Dermis microvascular lymphatic vessel endothelial cell (primary cell): Measurements from ENCODE around the gene LFNG. TPM values are rescaled to one million over a fixed set of nuclear protein-coding genes. Genes with fewer than 3 reads are reported as not detected.
"Not testable (repeated sequence)": the region's sequence is repeated elsewhere in the genome, so short reads cannot be mapped to it uniquely, and the experiment has no call there.

Experiments
- DNase-seq, 2 donors: peaks; one replicate each; pipeline versions ENCODE4 v3.0.0 to v3.0.0-alpha.2; 2010; ENCODE audit warnings: low read depth in 2 of 2
- total RNA-seq: library from RNA; depleted of rRNA; stranded (reverse); fragments of >200 nt; gene quantifications from 2 replicates; pipeline ENCODE4 v1.2.1, GENCODE V29; 2014

LFNG gene
- total RNA-seq, 1 donor from 2014 or later = 19.5 TPM

- no peak for DNase-seq
Observed at GRCh38 chr7:2528481-2529095, 9.0 kb downstream of the LFNG start.

- peak in 1 of 2 donors; percentile 60 for DNase-seq
Observed at GRCh38 chr7:2529161-2530070, 9.8 kb downstream of the LFNG start.

GRCh38 chr7:2530071-2530987, 10.8 kb downstream of the LFNG start:
- DNase-seq = no peak

DNA sequence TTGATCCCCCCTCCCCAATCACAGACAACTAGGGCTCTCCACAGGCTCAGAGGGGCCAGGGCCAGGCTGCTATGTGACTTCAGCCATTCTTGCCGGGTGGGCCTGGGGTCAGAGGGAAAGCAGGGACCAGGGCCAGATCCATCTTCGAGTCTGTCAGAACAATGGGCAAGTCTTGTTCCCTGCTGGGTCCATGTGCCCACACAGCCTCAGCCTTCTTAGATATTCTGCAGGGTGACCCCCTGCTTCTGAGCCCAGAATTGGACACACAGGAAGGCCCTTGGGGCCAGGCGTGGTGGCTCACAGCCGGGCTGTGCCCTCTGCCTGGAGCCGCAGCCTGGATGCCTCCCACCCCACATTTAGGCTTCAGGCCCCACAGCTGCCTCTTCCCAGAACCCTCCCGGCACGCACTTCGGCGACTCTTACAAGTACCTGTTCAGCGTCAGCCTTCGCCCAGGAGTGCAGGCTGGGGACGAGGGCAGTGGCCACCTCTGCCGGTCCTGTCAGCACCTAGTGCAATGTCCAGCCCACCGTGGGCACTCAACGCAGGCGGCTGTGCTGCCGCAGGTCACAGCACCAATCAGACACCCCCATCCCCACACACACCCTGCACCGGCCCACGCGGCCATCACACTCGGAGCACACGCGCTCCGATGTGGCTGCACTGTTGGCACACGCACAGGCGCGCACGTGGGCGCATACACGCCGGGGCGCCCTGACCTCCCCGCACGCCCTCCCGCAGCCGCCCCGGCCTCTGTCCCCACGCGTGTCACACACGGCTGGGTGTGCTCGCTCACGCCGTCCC, 11.6 kb downstream of the LFNG start:
- DNase-seq = not testable (repeated sequence)

DNA sequence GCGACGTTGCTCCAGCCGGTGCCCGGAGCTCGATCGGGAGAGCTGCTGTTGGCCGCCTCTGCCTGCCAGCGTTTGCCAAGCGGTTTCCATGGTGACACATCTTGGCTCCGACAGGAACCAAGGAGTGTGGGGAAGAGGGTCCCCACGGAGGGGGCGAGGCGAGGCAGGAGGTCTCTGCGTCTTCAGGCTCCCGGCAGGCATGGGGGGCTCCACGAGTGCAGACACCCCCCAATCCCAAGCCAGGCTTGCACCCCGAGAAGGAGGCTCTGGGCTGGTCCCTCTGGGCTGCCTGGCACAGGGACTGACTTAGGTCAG, 12.2 kb downstream of the LFNG start:
- DNase-seq = not testable (repeated sequence)

DNA sequence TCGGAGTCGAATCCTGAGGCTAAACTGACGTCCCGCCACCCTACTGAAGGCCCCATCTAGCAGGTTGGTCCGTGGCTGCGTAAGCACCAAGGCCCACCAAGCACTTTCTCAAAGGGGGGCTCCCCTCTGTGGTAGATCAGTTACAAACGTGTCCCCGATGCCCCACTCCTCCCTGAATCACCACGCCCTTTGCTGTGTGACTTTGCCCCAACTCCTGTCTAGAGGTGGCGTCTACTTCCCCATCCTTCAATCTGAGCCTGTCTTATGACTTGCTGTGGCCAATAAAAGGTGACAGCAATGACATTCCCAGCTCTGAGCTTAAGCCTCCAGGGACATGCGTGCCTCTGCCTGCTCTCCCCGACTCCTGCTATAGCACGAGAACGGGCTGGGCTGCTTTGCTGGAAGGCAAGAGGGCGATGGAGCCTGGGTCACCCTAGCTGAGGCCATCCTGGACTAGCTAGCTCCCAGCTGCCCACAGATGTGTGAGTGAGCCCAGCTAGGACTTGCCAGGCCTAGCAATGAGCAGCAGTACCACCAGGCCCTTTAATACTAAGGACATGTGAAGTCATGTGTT, 12.7 kb downstream of the LFNG start:
- not testable (repeated sequence) for DNase-seq

DNA sequence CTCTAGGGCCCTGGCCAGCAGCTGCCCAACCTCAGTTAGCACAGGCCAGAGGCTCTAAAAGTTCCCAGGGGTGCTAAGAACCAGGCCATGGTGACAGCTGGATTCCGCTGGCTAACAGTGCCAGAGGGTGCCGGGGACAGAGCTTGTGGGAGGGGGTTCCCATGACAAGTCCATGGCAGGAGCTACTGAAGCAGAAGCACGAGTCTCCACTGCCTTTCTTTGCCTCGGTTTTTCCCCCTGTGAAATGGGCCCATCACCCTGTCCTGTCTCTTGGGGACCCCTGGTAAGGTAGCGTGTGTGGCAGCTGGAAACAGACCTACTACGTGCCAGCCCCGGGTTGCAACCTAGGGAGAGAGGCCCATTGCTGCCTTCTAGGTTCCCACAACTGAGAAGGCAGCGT, 13.2 kb downstream of the LFNG start:
- DNase-seq = not testable (repeated sequence)

- not testable (repeated sequence) for DNase-seq
Observed at GRCh38 chr7:2533566-2533965, 14.0 kb downstream of the LFNG start.

- not testable (repeated sequence) for DNase-seq
Observed at GRCh38 chr7:2534214-2534613, 14.6 kb downstream of the LFNG start.

GRCh38 chr7:2535872-2536627, 16.5 kb downstream of the LFNG start:
- DNase-seq = not testable (repeated sequence)

DNA sequence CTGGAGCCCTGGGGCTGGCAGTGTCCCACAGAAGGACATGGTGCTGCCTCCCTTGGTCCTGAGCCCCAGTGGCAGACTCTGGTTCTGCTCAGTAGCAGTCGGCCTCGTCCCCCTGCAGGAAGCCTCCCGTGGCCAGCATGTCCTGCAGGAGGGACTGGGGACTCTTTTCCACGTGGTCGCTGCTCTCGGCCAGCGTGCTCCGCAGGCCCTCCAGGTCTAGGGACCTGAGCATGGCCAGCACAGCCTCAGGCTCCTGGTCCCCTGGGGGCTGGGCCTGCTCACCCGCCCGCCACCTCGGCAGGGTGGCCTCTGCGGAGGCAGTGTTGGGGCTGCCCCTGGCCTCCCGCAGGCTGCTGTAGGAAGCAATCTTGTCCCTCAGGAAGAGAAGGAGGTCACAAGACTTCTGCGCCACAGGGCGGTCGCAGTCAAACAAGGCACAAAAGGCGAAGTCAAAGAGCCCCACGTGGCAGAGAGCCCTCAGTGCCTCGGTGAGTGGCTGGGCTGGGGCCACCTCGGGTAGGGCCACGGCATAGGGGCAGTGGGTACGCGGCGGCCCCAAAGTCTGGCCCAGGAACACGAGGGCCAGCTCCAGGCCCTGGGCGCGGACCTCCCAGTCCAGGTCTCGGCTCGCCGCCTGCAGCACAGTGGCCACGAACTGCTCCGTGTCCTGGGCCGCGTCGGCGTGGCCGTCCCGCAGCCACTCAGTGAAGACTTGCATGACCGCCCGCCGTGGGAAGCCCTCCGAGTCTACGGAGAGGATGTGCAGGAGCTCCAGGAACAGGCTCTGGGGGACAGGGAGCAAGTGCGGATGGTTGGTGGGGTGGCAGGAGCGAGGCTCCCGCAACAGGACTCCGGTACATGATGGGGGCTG, 18.6 kb downstream of the LFNG start:
- DNase-seq = no peak

GRCh38 chr7:2539031-2539911, 19.7 kb downstream of the LFNG start:
- no peak for DNase-seq

GRCh38 chr7:2540133-2540532, 20.6 kb downstream of the LFNG start:
- DNase-seq = no peak

DNA sequence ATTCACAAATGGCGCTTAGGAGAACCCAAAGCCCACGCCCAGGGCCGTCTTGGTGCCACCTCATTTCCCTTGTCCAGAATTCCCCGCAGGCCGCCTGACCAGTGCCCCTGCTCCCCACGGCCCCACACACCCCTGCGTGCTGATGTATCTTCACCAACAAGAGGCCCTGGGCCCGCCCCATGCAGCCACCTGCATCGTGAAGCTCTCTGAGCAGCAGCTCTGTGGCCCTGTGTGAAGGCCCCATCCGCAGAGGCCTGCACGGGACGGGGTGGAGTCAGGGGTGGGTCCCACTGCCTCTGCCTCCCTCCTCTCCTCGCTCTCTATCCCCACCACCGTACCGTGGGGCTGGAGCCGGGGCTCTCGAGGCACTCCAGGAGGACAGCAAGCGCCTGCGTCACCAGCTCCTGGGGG, 21.1 kb downstream of the LFNG start:
- DNase-seq = no peak

- no peak for DNase-seq
Observed at GRCh38 chr7:2541291-2542010, 21.9 kb downstream of the LFNG start.

- no peak for DNase-seq
Observed at GRCh38 chr7:2542011-2542915, 22.7 kb downstream of the LFNG start.
